H1 (cell line): Measurements from ENCODE around the gene MYO16. TPM values are rescaled to one million over a fixed set of nuclear protein-coding genes. Genes with fewer than 3 reads are reported as not detected.

Source experiments
- CTCF ChIA-PET: fragments of 300-600 bp; sonication (Branson Sonifier 250); formaldehyde crosslinking; loops from one replicate; lab custom pipeline; 2021; ENCODE audit not compliant: partially characterized antibody; lab: Charles Lee
- POLR2A ChIA-PET: fragments of 300-600 bp; sonication (Branson Sonifier 250); formaldehyde crosslinking; loops from one replicate; lab custom pipeline; 2021; ENCODE audit warnings: inconsistent platforms; ENCODE audit not compliant: partially characterized antibody; lab: Charles Lee
- DNase-seq, 2 experiments: peaks; one replicate each; pipeline versions ENCODE4 v3.0.0 to v3.0.0-alpha.2; 2010 to 2022; ENCODE audit warnings: low spot score in 2 of 2, low read depth in 1 of 2, mixed read lengths in 1 of 2
- FAIRE-seq: peaks from 2 replicates; lab custom pipeline; 2011; peaks lifted over from hg19 to GRCh38; lab: Jason Lieb, UNC
- H2AFZ ChIP-seq: 2 replicates; pipeline ENCODE4 v1.8.1; 2012; ENCODE audit warnings: low read length, inconsistent platforms
- H2AK5ac ChIP-seq: 2 replicates; pipeline ENCODE4 v1.6.1; 2013; ENCODE audit warnings: low read depth, low read length
- H2BK120ac ChIP-seq: replicated peaks from 2 replicates; pipeline ENCODE3; 2013; ENCODE audit warnings: low read depth, low read length, inconsistent platforms
- H2BK12ac ChIP-seq: 2 replicates; pipeline ENCODE4 v1.6.1; 2013; ENCODE audit warnings: low read depth, low read length
- H2BK15ac ChIP-seq: 2 replicates; pipeline ENCODE4 v1.6.1; 2013; ENCODE audit warnings: low read length
- H2BK20ac ChIP-seq: 2 replicates; pipeline ENCODE4 v1.6.1; 2013; ENCODE audit warnings: low read length
- H2BK5ac ChIP-seq: 2 replicates; pipeline ENCODE4 v1.6.1; 2013; ENCODE audit warnings: low read depth, low read length
- H3K14ac ChIP-seq: 2 replicates; pipeline ENCODE4 v1.6.1; 2013; ENCODE audit warnings: inconsistent platforms; ENCODE audit not compliant: insufficient read length
- H3K18ac ChIP-seq: 2 replicates; pipeline ENCODE4 v1.6.1; 2013; ENCODE audit warnings: low read length; ENCODE audit errors: extremely low read depth
- H3K23ac ChIP-seq: 2 replicates; pipeline ENCODE4 v1.6.1; 2013; ENCODE audit warnings: inconsistent platforms; ENCODE audit not compliant: insufficient read length
- H3K23me2 ChIP-seq: 2 replicates; pipeline ENCODE4 v1.6.1; 2013; ENCODE audit warnings: low read depth, low read length
- H3K27ac ChIP-seq: 2 replicates; pipeline ENCODE4 v1.6.1; 2011; ENCODE audit warnings: low read depth, low read length, inconsistent platforms
- H3K27me3 ChIP-seq, 4 experiments: replicated peaks in 1 of 4; 1 replicate in 1 of 4; 2 replicates in 3 of 4; pipeline versions ENCODE4 v1.6.1 to v1.8.1; 2011 to 2013; ENCODE audit warnings: low read length in 3 of 4, mild to moderate bottlenecking in 3 of 4, inconsistent platforms in 2 of 4, mixed read lengths in 2 of 4, moderate library complexity in 1 of 4; ENCODE audit not compliant: control insufficient read depth in 3 of 4, insufficient read depth in 3 of 4; ENCODE audit errors: extremely low read depth in 1 of 4
- H3K36me3 ChIP-seq, 4 experiments: 2 replicates each; pipeline versions ENCODE4 v1.6.1 to v1.8.1; 2011 to 2013; ENCODE audit warnings: mild to moderate bottlenecking in 4 of 4, low read length in 3 of 4, moderate library complexity in 2 of 4, control low read depth in 1 of 4, inconsistent platforms in 1 of 4; ENCODE audit not compliant: insufficient read depth in 4 of 4, control insufficient read depth in 2 of 4
- H3K4ac ChIP-seq: replicated peaks from 2 replicates; pipeline ENCODE3; 2013; ENCODE audit warnings: low read length, low read depth, mixed read lengths, inconsistent platforms; ENCODE audit not compliant: insufficient read length
- H3K4me1 ChIP-seq, 4 experiments: replicated peaks in 1 of 4; 1 replicate in 1 of 4; 2 replicates in 3 of 4; pipeline versions ENCODE4 v1.6.1 to v1.8.1; 2011 to 2013; ENCODE audit warnings: low read length in 3 of 4, inconsistent platforms in 2 of 4, mixed read lengths in 1 of 4; ENCODE audit not compliant: insufficient read depth in 4 of 4, control insufficient read depth in 3 of 4
- H3K4me2 ChIP-seq, 2 experiments: 2 replicates each; pipeline versions ENCODE4 v1.6.1 to v1.8.1; 2011 to 2013; ENCODE audit warnings: low read depth in 2 of 2, low read length in 2 of 2, control low read depth in 1 of 2, inconsistent platforms in 1 of 2, mild to moderate bottlenecking in 1 of 2; ENCODE audit not compliant: insufficient read depth in 1 of 2
- H3K4me3 ChIP-seq, 4 experiments: fragments of 200-600, 300-600 bp in 1 of 4; sonication (generic), shearing (Covaris generic), sonication (Bioruptor Twin) in 1 of 4; 2 replicates each; pipeline versions ENCODE4 v1.5.1 to v1.8.1; 2011 to 2016; ENCODE audit warnings: low read length in 4 of 4, low read depth in 3 of 4, control low read depth in 2 of 4, inconsistent platforms in 2 of 4, mild to moderate bottlenecking in 2 of 4, mixed read lengths in 1 of 4, moderate library complexity in 1 of 4; ENCODE audit not compliant: insufficient read depth in 2 of 4; ENCODE audit errors: extremely low read depth in 1 of 4
- H3K56ac ChIP-seq: replicated peaks from 2 replicates; pipeline ENCODE3; 2013; ENCODE audit warnings: low read depth, mild to moderate bottlenecking, mixed read lengths, low read length, inconsistent platforms; ENCODE audit not compliant: insufficient read length
- H3K79me1 ChIP-seq: 2 replicates; pipeline ENCODE4 v1.6.1; 2013; ENCODE audit warnings: low read depth, low read length, control low read depth
- H3K79me2 ChIP-seq, 2 experiments: 2 replicates each; pipeline versions ENCODE4 v1.6.1 to v1.8.1; 2012 to 2013; ENCODE audit warnings: low read length in 2 of 2, mild to moderate bottlenecking in 2 of 2, inconsistent platforms in 1 of 2; ENCODE audit not compliant: insufficient read depth in 2 of 2, control insufficient read depth in 1 of 2
- H3K9ac ChIP-seq, 4 experiments: replicated peaks in 1 of 4; 1 replicate in 1 of 4; 2 replicates in 3 of 4; pipeline versions ENCODE4 v1.6.1 to v1.8.1; 2011 to 2013; ENCODE audit warnings: low read depth in 3 of 4, low read length in 3 of 4, control low read depth in 2 of 4, mild to moderate bottlenecking in 2 of 4, moderate library complexity in 2 of 4, inconsistent platforms in 1 of 4; ENCODE audit errors: extremely low read depth in 1 of 4
- H3K9me3 ChIP-seq, 2 experiments: 2 replicates each; pipeline versions ENCODE4 v1.6.1 to v1.8.1; 2012 to 2013; ENCODE audit warnings: mild to moderate bottlenecking in 2 of 2, moderate library complexity in 2 of 2, control low read depth in 1 of 2, inconsistent platforms in 1 of 2, low read depth in 1 of 2, low read length in 1 of 2, mixed read lengths in 1 of 2; ENCODE audit not compliant: insufficient read depth in 2 of 2
- H4K20me1 ChIP-seq, 2 experiments: replicated peaks in 1 of 2; 2 replicates each; pipeline versions ENCODE3 to v1.8.1; 2011 to 2013; ENCODE audit warnings: inconsistent platforms in 2 of 2, low read length in 2 of 2, mild to moderate bottlenecking in 1 of 2; ENCODE audit not compliant: insufficient read depth in 2 of 2, control insufficient read depth in 1 of 2
- H4K5ac ChIP-seq: 2 replicates; pipeline ENCODE4 v1.6.1; 2013; ENCODE audit warnings: low read length, low read depth, mixed read lengths, inconsistent platforms; ENCODE audit not compliant: insufficient read length
- H4K8ac ChIP-seq: 2 replicates; pipeline ENCODE4 v1.8.0; 2013; ENCODE audit warnings: mild to moderate bottlenecking, moderate library complexity, low read length, inconsistent platforms; ENCODE audit not compliant: insufficient read depth; ENCODE audit errors: extremely low read depth
- H4K91ac ChIP-seq: replicated peaks from 2 replicates; pipeline ENCODE3; 2013; ENCODE audit warnings: low read length, mixed read lengths, inconsistent platforms; ENCODE audit not compliant: insufficient read length
- ATF2 ChIP-seq: IDR thresholded peaks from 2 replicates; pipeline ENCODE4 v1.6.1; 2012; ENCODE audit warnings: low read length, inconsistent platforms
- ATF3 ChIP-seq: IDR thresholded peaks from 2 replicates; pipeline ENCODE4 v1.6.1; 2011; ENCODE audit warnings: low read depth, mild to moderate bottlenecking, low read length; ENCODE audit not compliant: insufficient read depth
- BRCA1 ChIP-seq: IDR thresholded peaks from 2 replicates; pipeline ENCODE4 v1.6.1; 2012; ENCODE audit warnings: low read depth, low read length, improper control_type of control experiment
- FOSL1 ChIP-seq: IDR thresholded peaks from 2 replicates; pipeline ENCODE4 v1.6.1; 2011; ENCODE audit warnings: mild to moderate bottlenecking, low read depth, low read length, moderate library complexity; ENCODE audit not compliant: insufficient read depth
- SRF ChIP-seq: IDR thresholded peaks from 2 replicates; pipeline ENCODE4 v1.6.1; 2011; ENCODE audit warnings: mild to moderate bottlenecking, low read depth, low read length, moderate library complexity
- whole genome bisulfite sequencing, 2 experiments: shearing (Covaris generic) in 1 of 2; methylation state at CpG; one replicate each; pipeline versions ENCODE4 v1.1.6 to v1.1.7; 2013 to 2015; ENCODE audit warnings: low lambda C conversion rate in 2 of 2, mixed read lengths in 2 of 2, inconsistent platforms in 1 of 2, low coverage in 1 of 2, missing lambda C conversion rate in 1 of 2; ENCODE audit not compliant: insufficient replicate concordance in 2 of 2, insufficient coverage in 1 of 2, insufficient read length in 1 of 2; ENCODE audit errors: extremely low coverage in 1 of 2, missing lambda C conversion rate in 1 of 2; 5-methylcytosine and 5-hydroxymethylcytosine counted together
- polyA plus RNA-seq, 7 experiments: library from polyadenylated mRNA; depleted of rRNA in 3 of 7; stranded (reverse) in 5 of 7; unstranded in 2 of 7; fragments of >200 nt in 5 of 7; fragments of 200-250 nt in 2 of 7; gene quantifications; 1 replicate in 5 of 7; 2 replicates in 1 of 7; 4 replicates in 1 of 7; pipeline versions ENCODE4 v1.2.1 to v1.2.3, GENCODE V29; 2011 to 2013; ENCODE audit warnings: missing spikeins in 2 of 7, mixed read lengths in 2 of 7
- total RNA-seq: library from RNA; stranded (reverse); fragmentation: NEBNext Ultra II Directional; extraction: Animal tissue kit (Norgen Biotek cat#: 25700); gene quantifications from 2 replicates; pipeline ENCODE4 v1.2.1, GENCODE V29; 2021

The MYO16 gene
- total and polyA plus RNA-seq, 2 of the 8 experiments (the other 6 are each of a cell fraction or from before 2014, with no cell fraction given), result 0.02 to 0.22 TPM

GRCh38 chr13:108981407-108981806 lies 352.0 kb downstream of the MYO16 start:
- Histone ChIP-seq H2BK15ac (no peak overlapping the region), H3K36me3 (no peaks in the 10 kb centered on the region), H3K4me3 (no peak overlapping the region), H3K27ac (no peak overlapping the region), H3K14ac (no peak overlapping the region), H4K20me1 (no peaks in the 10 kb centered on the region), H3K23me2 (no peaks in the 10 kb centered on the region), H4K5ac (no peak overlapping the region), H3K56ac (no peak overlapping the region), H3K9ac (no peak overlapping the region), H3K27me3 (no peaks in the 10 kb centered on the region), H2AK5ac (no peak overlapping the region), H3K4ac (no peak overlapping the region), H3K9me3 (no peaks in the 10 kb centered on the region), H3K18ac (no peak overlapping the region), H2BK20ac (no peak overlapping the region), H2BK5ac (no peak overlapping the region), H2BK12ac (no peak overlapping the region), H3K4me2 (no peak overlapping the region), H3K23ac (no peak overlapping the region), H3K79me1 (no peaks in the 10 kb centered on the region), H4K91ac (no peak overlapping the region), H3K4me1 (no peaks in the 10 kb centered on the region), H3K79me2 (no peaks in the 10 kb centered on the region), H2AFZ (no peak overlapping the region), H2BK120ac (no peak overlapping the region), H4K8ac (no peak overlapping the region)
- TF ChIP-seq ATF3 (no peak), ATF2 (no peak), FOSL1 (no peak), SRF (no peak), BRCA1 (no peak)
- CTCF ChIA-PET, result no interaction called here
- no peak for DNase-seq
- FAIRE-seq, result no peak
- 91% methylated on average over 7 of the region's 7 CpGs; no CpG with 5 or more reads in 1 of the 2 experiments for WGBS, 2 experiments
- POLR2A ChIA-PET, result no interaction called here
